ENCODE results near the gene CFAP65. TPM values are rescaled to one million over a fixed set of nuclear protein-coding genes. Genes with fewer than 3 reads are reported as not detected.

The CFAP65 gene
- total RNA-seq, 1 donor from 2014 or later = not detected

DNA sequence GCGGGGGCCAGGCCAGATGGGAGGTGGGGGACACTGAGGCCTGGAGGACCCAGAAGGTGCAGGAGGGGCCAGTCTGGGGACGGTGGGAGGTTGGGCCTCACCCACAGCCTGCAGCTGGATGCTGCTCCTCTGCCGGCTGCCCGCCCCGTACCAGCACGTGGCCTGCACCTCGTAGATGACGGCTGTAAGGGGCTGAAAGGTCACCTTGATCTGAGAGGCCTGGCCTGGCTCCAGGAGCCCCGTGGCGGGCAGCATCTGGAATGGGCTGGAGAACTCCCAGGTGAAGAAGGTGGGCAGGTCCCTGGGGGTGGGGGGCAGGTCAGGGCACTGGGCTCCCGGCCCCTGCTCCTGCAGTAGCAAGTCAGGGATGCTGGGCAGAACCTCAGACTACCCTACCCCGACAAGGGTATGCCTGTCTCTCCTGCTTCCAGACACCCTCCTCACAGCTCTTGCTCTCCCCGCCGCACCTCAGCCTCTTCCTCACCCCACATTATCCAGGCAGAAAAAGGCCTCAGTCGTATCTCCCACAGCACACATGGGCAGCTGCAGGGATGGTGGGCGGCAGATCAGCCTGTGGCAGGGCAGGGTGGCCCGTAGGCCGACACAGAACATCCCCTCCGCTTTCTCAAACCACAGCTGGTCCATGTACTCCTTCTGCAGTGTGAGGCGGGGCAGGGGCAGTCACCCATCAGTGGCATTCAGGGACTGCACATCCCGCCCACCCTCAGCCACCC lies 10.1 kb downstream of the CFAP65 start:
- no peaks in the 10 kb centered on the region for H3K36me3 ChIP-seq
- H3K27ac ChIP-seq = no peak overlapping the region
- H3K9me3 ChIP-seq = no peaks in the 10 kb centered on the region
- TF ChIP-seq POLR2A (IDR thresholded peaks at IDR 0.05) (no peak), CTCF (IDR thresholded peaks at IDR 0.05) (no peak)
- no peak for DNase-seq (ENCODE audit: extremely low spot score in 2 of 2)
- peaks cover 8% of the 10 kb centered on the region for H3K27me3 ChIP-seq
- intact Hi-C loops (cut with DNase I) = no loop called here
- no peaks in the 10 kb centered on the region for H3K4me1 ChIP-seq
- H3K4me3 ChIP-seq = no peak overlapping the region

DNA sequence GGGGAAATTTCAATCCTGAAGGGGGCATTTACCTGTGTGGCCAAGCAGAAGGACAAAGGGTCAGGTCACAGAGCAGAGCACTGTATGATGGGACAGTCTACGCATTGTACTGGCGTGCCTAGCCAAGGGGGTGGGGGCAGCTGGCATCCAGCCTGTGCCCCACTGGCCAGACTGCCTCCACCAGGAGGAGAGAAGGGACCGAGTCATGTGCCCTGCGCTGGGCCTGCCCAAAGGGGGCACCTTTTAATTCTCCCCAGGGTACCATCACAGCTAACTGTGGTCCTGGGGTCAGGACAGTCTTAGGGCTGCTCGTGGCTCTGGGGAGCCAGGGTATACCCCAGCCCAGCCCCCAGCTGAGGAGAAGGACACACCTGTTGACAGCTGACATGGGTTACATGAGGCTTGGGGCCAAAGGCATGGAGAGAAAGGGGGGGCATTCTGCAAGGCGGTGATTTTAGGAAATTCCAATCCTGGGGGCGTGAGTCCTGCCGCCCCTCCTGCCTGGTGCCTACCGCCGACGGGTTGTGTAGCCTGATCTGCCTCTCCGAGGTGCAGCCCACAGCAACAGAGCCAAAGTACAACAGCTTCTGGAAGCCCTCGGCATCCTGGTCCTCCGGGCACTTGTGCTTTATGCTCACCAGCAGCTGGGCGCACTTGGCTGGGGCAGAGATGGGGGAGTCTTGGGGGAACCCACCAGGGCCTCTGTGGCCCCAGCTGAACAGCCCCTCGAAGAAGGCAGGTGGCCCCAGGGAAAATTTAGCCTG lies 11.0 kb downstream of the CFAP65 start:
- intact Hi-C loops (cut with DNase I) = no loop called here
- no peaks in the 10 kb centered on the region for H3K9me3 ChIP-seq
- no peaks in the 10 kb centered on the region for H3K4me1 ChIP-seq
- H3K36me3 ChIP-seq = no peaks in the 10 kb centered on the region
- DNase-seq (ENCODE audit: extremely low spot score in 2 of 2) = no peak
- TF ChIP-seq POLR2AphosphoS5 (IDR thresholded peaks at IDR 0.05; ENCODE audit: insufficient read depth in 1 of 2, low read depth in 1 of 2) = no peak
- no peak for TF ChIP-seq CTCF (IDR thresholded peaks at IDR 0.05)
- TF ChIP-seq POLR2A (IDR thresholded peaks at IDR 0.05) = no peak
- H3K4me3 ChIP-seq = no peak overlapping the region
- peaks cover 8% of the 10 kb centered on the region for H3K27me3 ChIP-seq
- H3K27ac ChIP-seq = no peak overlapping the region

DNA sequence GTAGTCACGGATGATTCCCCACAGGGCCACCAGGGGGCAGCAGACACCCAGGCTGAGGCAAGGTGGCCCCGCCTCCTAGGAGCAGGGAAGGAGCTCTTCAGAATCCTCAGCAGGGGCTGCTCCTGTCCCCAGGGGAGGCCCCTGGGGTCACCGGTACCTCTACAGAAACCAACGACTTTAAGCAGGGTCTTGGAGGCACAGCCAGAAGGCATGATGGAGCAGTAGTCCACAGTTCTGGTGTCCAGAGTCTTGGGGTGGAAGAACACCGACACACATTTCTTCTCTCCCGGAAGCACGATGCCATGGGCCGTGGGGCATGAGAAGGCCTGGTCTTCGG lies 11.5 kb downstream of the CFAP65 start:
- intact Hi-C loops (cut with DNase I) = loop anchor here (10.0 kb wide), 1 partner anchor 125 kb away; no protein-coding TSS in a partner anchor
- Histone ChIP-seq H3K27ac (no peak overlapping the region), H3K36me3 (no peaks in the 10 kb centered on the region), H3K4me3 (no peak overlapping the region), H3K9me3 (no peaks in the 10 kb centered on the region), H3K27me3 (peaks cover 8% of the 10 kb centered on the region), H3K4me1 (no peaks in the 10 kb centered on the region)
- TF ChIP-seq CTCF (IDR thresholded peaks at IDR 0.05) (peak; percentile 75 to 90 (median 80)), POLR2AphosphoS5 (IDR thresholded peaks at IDR 0.05; ENCODE audit: insufficient read depth in 1 of 2, low read depth in 1 of 2) (no peak)
- no peak for DNase-seq (ENCODE audit: extremely low spot score in 2 of 2)

DNA sequence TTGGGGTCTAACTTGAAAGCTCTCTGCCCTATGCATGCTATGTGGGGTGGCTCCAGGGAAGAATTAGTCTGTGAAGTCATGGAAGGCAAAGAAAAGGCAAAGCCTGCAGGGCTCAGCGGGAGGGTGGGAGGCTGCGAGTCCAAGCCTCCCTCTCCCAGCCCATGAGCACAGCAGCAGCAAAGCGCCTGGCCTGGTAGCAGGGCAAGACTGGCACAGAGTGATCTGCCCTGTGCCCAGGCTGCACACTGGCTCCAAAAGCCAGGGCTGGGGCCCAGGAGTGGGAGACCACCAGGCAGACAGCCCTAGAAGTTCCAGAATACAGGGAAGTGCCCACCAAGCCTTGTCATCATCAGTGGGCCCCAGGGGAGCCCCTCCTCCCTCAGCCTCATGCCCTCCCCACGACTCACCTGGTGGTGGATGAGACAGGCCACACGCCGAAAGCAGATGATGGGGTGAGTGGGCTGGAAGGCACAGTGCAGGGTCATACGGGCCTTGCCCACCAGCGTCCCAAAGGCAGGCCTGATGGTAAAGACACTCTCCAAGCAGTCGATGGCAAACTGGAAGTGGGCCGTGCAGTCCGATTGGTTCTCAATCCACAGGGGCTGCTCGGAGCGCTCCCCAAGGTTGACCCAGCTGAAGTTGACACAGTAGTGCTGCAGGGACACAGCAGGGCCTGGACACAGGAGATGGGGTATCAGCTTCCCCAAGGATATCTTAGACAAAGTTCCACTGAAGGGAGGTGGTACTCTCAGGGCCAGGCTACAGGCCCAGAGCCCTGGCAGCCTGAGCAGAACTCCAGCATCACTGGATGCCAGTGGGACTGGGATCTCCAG lies 12.1 kb downstream of the CFAP65 start:
- no peak for DNase-seq (ENCODE audit: extremely low spot score in 2 of 2)
- H3K36me3 ChIP-seq = no peaks in the 10 kb centered on the region
- H3K4me1 ChIP-seq = no peaks in the 10 kb centered on the region
- H3K27ac ChIP-seq = no peak overlapping the region
- H3K4me3 ChIP-seq = no peak overlapping the region
- TF ChIP-seq POLR2AphosphoS5 (IDR thresholded peaks at IDR 0.05; ENCODE audit: insufficient read depth in 1 of 2, low read depth in 1 of 2) (no peak), CTCF (IDR thresholded peaks at IDR 0.05) (no peak), POLR2A (IDR thresholded peaks at IDR 0.05) (no peak)
- no peaks in the 10 kb centered on the region for H3K9me3 ChIP-seq
- intact Hi-C loops (cut with DNase I) = loop anchor here (10.0 kb wide), 1 partner anchor 126 kb away; no protein-coding TSS in a partner anchor
- H3K27me3 ChIP-seq = peaks cover 8% of the 10 kb centered on the region

Data from vagina (tissue), 2 donors.